PC-3 (cell line): ENCODE data around the gene EXOC2.

Experiments
- EZH2 ChIP-seq: fragments of 300-600 bp; sonication (generic); IDR thresholded peaks from one replicate; pipeline ENCODE4 v1.6.1; 2017; ENCODE audit warnings: antibody characterized with exemption, mild to moderate bottlenecking, low read length; ENCODE audit not compliant: unreplicated experiment
- EZH2phosphoT487 ChIP-seq: fragments of 300-600 bp; sonication (generic); IDR thresholded peaks from 2 replicates; pipeline ENCODE4 v1.6.1; 2018; ENCODE audit warnings: mild to moderate bottlenecking, antibody characterized with exemption, low read length, borderline replicate concordance
- TF ChIP-seq, protein P1 (sequence below): fragments of 300-600 bp; sonication (generic); conservative IDR thresholded peaks from 2 replicates; pipeline ENCODE4 v1.5.1; 2017; ENCODE audit warnings: antibody characterized with exemption, low read depth, mild to moderate bottlenecking, low read length

DNA sequence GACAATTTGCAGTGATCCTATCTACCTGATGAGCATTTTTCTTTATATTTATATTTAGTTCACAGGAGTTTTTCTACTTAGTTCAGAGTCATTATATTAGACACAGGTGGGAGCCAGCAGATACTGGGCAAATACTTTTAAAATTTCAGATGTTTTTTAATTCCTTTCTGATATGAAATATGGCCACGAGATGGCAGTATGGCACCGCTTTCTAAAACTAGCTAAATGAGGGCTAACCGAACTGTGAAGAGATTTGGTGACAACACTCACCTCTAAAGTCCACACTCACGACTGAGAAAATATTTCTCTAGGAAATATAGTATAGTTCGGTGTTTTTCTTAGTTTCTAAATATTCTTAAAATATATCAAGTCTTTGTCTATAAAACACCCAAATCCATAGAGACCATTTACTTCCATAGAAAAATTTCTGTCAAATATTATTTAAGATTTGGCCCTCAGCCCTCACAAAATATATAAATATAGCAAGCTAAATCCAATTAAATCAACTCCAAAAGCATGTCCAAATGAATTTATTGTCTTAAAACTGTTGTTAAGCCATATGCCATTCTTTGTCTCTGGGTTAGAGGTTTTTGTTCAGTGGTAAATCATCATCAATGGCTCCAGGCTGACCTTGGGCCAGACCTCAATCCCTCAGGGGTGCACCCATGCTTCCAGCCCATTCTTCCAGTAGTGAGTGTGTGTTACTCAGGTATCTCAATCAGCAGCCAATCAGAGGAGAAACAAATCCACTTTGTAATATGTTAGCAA is 99.6 kb downstream of the EXOC2 start:
- TF ChIP-seq, protein P1, sequence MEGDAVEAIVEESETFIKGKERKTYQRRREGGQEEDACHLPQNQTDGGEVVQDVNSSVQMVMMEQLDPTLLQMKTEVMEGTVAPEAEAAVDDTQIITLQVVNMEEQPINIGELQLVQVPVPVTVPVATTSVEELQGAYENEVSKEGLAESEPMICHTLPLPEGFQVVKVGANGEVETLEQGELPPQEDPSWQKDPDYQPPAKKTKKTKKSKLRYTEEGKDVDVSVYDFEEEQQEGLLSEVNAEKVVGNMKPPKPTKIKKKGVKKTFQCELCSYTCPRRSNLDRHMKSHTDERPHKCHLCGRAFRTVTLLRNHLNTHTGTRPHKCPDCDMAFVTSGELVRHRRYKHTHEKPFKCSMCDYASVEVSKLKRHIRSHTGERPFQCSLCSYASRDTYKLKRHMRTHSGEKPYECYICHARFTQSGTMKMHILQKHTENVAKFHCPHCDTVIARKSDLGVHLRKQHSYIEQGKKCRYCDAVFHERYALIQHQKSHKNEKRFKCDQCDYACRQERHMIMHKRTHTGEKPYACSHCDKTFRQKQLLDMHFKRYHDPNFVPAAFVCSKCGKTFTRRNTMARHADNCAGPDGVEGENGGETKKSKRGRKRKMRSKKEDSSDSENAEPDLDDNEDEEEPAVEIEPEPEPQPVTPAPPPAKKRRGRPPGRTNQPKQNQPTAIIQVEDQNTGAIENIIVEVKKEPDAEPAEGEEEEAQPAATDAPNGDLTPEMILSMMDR: peak; percentile 74
- no peak for TF ChIP-seq EZH2phosphoT487
- no peak for TF ChIP-seq EZH2
